ENCODE results near the gene HIVEP3. TPM values are rescaled to one million over a fixed set of nuclear protein-coding genes. Genes with fewer than 3 reads are reported as not detected.

HIVEP3 gene
- total RNA-seq, 1 donor, result 1.8 TPM

DNA sequence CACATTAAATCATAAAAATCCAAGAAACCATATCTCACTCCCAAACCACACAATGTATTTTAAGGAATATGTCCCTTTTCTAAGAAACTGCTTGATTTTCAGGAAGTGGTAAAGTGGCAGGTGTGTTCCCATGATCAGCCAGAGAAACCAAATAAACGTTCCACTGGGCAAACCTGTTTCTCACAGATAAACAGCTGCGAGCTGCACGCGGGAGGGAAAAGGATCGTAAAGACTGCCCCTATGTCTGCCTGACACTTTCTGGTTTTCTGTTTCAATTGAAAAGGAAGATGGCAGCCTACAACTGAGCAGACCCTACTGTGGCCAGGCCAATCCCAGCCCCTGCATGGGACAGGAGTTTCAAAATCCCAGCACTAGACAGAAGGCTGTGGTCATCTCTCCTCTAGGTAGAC lies 36.6 kb downstream of the HIVEP3 start:
- H3K36me3 ChIP-seq (ENCODE audit: insufficient read depth, low read length), result no peaks in the 10 kb centered on the region
- H3K4me2 ChIP-seq (ENCODE audit: insufficient read depth, low read length), result no peak overlapping the region
- H3K4me3 ChIP-seq (ENCODE audit: insufficient read depth, low read length), result no peak overlapping the region
- H3K4me1 ChIP-seq (ENCODE audit: insufficient read depth, low read length), result peaks cover 4% of the 10 kb centered on the region
- H3K27me3 ChIP-seq (ENCODE audit: insufficient read depth, low read length), result no peaks in the 10 kb centered on the region
- no peak overlapping the region for H3K27ac ChIP-seq (ENCODE audit: low read depth, low read length)
- TF ChIP-seq, protein P1, sequence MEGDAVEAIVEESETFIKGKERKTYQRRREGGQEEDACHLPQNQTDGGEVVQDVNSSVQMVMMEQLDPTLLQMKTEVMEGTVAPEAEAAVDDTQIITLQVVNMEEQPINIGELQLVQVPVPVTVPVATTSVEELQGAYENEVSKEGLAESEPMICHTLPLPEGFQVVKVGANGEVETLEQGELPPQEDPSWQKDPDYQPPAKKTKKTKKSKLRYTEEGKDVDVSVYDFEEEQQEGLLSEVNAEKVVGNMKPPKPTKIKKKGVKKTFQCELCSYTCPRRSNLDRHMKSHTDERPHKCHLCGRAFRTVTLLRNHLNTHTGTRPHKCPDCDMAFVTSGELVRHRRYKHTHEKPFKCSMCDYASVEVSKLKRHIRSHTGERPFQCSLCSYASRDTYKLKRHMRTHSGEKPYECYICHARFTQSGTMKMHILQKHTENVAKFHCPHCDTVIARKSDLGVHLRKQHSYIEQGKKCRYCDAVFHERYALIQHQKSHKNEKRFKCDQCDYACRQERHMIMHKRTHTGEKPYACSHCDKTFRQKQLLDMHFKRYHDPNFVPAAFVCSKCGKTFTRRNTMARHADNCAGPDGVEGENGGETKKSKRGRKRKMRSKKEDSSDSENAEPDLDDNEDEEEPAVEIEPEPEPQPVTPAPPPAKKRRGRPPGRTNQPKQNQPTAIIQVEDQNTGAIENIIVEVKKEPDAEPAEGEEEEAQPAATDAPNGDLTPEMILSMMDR (IDR thresholded peaks at IDR 0.05; ENCODE audit: extremely low read depth, low read depth, low read length), result no peak
- no peaks in the 10 kb centered on the region for H3K79me2 ChIP-seq (ENCODE audit: insufficient read depth, low read length)
- no peaks in the 10 kb centered on the region for H3K9me3 ChIP-seq (ENCODE audit: low read depth, low read length)
- H4K20me1 ChIP-seq (ENCODE audit: insufficient read depth, low read length), result no peaks in the 10 kb centered on the region
- no peak for DNase-seq (ENCODE audit: insufficient read length, low spot score, missing footprints)
- no peak overlapping the region for H2AFZ ChIP-seq (ENCODE audit: low read length)

DNA sequence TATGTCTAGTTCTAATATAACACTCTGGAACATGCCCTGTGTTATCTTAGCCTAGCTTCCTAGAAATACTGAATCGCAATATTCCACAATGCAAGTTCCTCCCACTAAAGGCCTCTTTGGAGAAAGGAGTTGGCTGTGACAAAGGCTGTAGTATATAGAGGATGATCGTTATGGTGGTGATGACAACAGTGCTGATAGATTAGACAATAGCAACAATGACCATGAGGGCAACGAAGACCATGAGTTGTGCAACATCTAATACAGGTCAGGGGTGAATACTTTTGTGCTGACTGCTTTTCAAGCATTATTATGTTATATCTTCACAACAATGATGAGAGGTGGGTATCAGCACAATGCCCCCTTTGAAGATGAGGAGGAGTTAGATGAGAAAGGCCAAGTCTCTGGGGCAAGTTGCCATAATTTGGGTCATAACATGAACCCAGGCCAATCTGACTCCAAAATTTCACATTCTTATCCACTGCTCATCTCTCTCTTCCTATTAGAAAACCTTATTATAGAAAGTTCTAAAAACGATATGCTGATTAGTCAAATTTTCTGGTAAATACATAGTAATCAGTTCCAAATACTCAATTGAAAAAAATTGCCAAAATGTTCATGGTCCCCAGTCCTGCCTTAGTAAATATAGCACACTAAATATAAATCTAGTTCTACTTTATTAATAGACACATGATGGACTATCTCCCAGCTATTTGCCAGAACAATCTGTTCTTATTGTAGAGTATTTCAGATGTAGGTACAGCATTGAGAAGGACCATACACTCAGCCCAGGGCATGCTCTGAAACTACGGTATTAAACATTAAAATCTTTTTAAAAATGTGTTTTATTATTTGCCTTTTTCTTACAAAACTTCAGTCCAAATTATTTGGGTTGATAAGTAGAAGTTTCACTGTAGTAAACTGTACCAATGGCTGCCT lies 37.5 kb downstream of the HIVEP3 start:
- no peak for DNase-seq (ENCODE audit: insufficient read length, low spot score, missing footprints)
- H3K36me3 ChIP-seq (ENCODE audit: insufficient read depth, low read length), result no peaks in the 10 kb centered on the region
- no peak overlapping the region for H3K4me2 ChIP-seq (ENCODE audit: insufficient read depth, low read length)
- H3K9me3 ChIP-seq (ENCODE audit: low read depth, low read length), result no peaks in the 10 kb centered on the region
- H3K4me3 ChIP-seq (ENCODE audit: insufficient read depth, low read length), result no peak overlapping the region
- H4K20me1 ChIP-seq (ENCODE audit: insufficient read depth, low read length), result no peaks in the 10 kb centered on the region
- H3K4me1 ChIP-seq (ENCODE audit: insufficient read depth, low read length), result peaks cover 7% of the 10 kb centered on the region
- H3K27ac ChIP-seq (ENCODE audit: low read depth, low read length), result no peak overlapping the region
- TF ChIP-seq, protein P1 (IDR thresholded peaks at IDR 0.05; ENCODE audit: extremely low read depth, low read depth, low read length), result no peak
- no peak overlapping the region for H2AFZ ChIP-seq (ENCODE audit: low read length)
- H3K27me3 ChIP-seq (ENCODE audit: insufficient read depth, low read length), result no peaks in the 10 kb centered on the region
- no peaks in the 10 kb centered on the region for H3K79me2 ChIP-seq (ENCODE audit: insufficient read depth, low read length)

DNA sequence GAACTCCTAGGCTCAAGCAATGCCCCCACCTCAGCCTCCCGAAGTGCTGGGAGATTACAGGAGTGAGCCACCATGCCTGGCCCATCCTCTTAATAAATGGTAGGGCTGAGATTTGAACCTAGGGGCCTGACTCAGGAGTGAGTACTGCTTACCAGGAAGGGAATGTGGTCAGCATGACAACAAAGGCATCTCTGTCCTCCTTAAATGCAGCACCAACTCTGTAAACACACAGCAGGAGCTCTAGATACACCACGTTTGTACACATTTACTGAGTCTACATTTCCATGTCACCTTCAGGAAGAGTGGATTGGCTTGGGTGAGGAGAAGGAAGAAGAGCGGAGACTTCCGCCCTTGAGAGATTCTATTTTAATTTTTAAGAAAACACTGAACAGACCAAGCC lies 38.5 kb downstream of the HIVEP3 start:
- no peaks in the 10 kb centered on the region for H3K27me3 ChIP-seq (ENCODE audit: insufficient read depth, low read length)
- no peak overlapping the region for H3K27ac ChIP-seq (ENCODE audit: low read depth, low read length)
- TF ChIP-seq, protein P1 (IDR thresholded peaks at IDR 0.05; ENCODE audit: extremely low read depth, low read depth, low read length), result no peak
- peaks cover 7% of the 10 kb centered on the region for H3K4me1 ChIP-seq (ENCODE audit: insufficient read depth, low read length)
- H3K36me3 ChIP-seq (ENCODE audit: insufficient read depth, low read length), result no peaks in the 10 kb centered on the region
- no peak overlapping the region for H2AFZ ChIP-seq (ENCODE audit: low read length)
- H3K9me3 ChIP-seq (ENCODE audit: low read depth, low read length), result no peaks in the 10 kb centered on the region
- no peaks in the 10 kb centered on the region for H3K79me2 ChIP-seq (ENCODE audit: insufficient read depth, low read length)
- no peak overlapping the region for H3K4me3 ChIP-seq (ENCODE audit: insufficient read depth, low read length)
- no peaks in the 10 kb centered on the region for H4K20me1 ChIP-seq (ENCODE audit: insufficient read depth, low read length)
- H3K4me2 ChIP-seq (ENCODE audit: insufficient read depth, low read length), result no peak overlapping the region
- DNase-seq (ENCODE audit: insufficient read length, low spot score, missing footprints), result no peak

DNA sequence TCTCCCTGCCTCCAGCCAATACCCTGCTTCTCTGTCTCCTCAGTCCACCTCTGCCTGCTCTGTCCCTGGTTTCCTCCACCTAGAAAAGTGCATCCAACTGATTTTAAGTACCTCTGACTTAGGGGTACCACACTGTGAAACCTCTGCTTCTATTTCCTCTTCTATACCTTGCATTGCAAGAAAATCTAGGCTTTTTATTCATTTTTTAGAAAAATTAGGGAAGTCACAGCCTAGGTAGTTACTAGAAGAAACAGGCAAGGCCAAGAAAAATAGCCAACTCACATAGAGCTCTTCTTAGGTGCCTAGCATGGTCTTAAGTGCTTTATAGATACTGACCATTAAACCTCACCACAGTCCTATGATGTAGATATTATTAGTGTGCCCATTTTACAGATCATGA lies 39.1 kb downstream of the HIVEP3 start:
- Histone ChIP-seq H4K20me1 (ENCODE audit: insufficient read depth, low read length) (no peaks in the 10 kb centered on the region), H3K27me3 (ENCODE audit: insufficient read depth, low read length) (no peaks in the 10 kb centered on the region), H3K4me3 (ENCODE audit: insufficient read depth, low read length) (no peak overlapping the region), H3K79me2 (ENCODE audit: insufficient read depth, low read length) (no peaks in the 10 kb centered on the region), H3K27ac (ENCODE audit: low read depth, low read length) (no peak overlapping the region), H2AFZ (ENCODE audit: low read length) (no peak overlapping the region), H3K4me2 (ENCODE audit: insufficient read depth, low read length) (no peak overlapping the region), H3K9me3 (ENCODE audit: low read depth, low read length) (no peaks in the 10 kb centered on the region), H3K36me3 (ENCODE audit: insufficient read depth, low read length) (no peaks in the 10 kb centered on the region), H3K4me1 (ENCODE audit: insufficient read depth, low read length) (peaks cover 7% of the 10 kb centered on the region)
- TF ChIP-seq, protein P1 (IDR thresholded peaks at IDR 0.05; ENCODE audit: extremely low read depth, low read depth, low read length), result no peak
- no peak for DNase-seq (ENCODE audit: insufficient read length, low spot score, missing footprints)

Measured in osteoblast (primary cell).